Measurements from ENCODE around the gene FAM222A.
"Not testable (repeated sequence)": the region's sequence is repeated elsewhere in the genome, so short reads cannot be mapped to it uniquely, and the experiment has no call there.

Gene FAM222A

GRCh38 chr12:109686523-109686922, 27.1 kb upstream of the FAM222A start:
- H3K27me3 ChIP-seq (ENCODE audit: insufficient read depth, low read depth, severe bottlenecking): no peaks in the 10 kb centered on the region
- no peak overlapping the region for H3K27ac ChIP-seq
- no peaks in the 10 kb centered on the region for H3K36me3 ChIP-seq
- DNase-seq: no peak
- no peaks in the 10 kb centered on the region for H3K9me3 ChIP-seq (ENCODE audit: severe bottlenecking)
- H3K4me3 ChIP-seq (ENCODE audit: low read depth, low read length): no peak overlapping the region
- no peak for TF ChIP-seq CTCF (IDR thresholded peaks at IDR 0.05; ENCODE audit: low read depth, low read length)

- no peak for TF ChIP-seq CTCF (IDR thresholded peaks at IDR 0.05; ENCODE audit: low read depth, low read length)
- no peak for DNase-seq
- Histone ChIP-seq H3K4me3 (ENCODE audit: low read depth, low read length) (no peak overlapping the region), H3K27me3 (ENCODE audit: insufficient read depth, low read depth, severe bottlenecking) (no peaks in the 10 kb centered on the region), H3K9me3 (ENCODE audit: severe bottlenecking) (no peaks in the 10 kb centered on the region), H3K27ac (no peak overlapping the region), H3K36me3 (no peaks in the 10 kb centered on the region)
These were observed 26.4 kb upstream of the FAM222A start for GRCh38 chr12:109687250-109687649.

- TF ChIP-seq CTCF (IDR thresholded peaks at IDR 0.05; ENCODE audit: low read depth, low read length): no peak
- no peak overlapping the region for H3K27ac ChIP-seq
- no peak for DNase-seq
- H3K36me3 ChIP-seq: no peaks in the 10 kb centered on the region
- H3K9me3 ChIP-seq (ENCODE audit: severe bottlenecking): no peaks in the 10 kb centered on the region
- H3K27me3 ChIP-seq (ENCODE audit: insufficient read depth, low read depth, severe bottlenecking): no peaks in the 10 kb centered on the region
- no peak overlapping the region for H3K4me3 ChIP-seq (ENCODE audit: low read depth, low read length)
These were observed 24.2 kb upstream of the FAM222A start for GRCh38 chr12:109689426-109689825.

GRCh38 chr12:109693160-109693559, 20.5 kb upstream of the FAM222A start:
- Histone ChIP-seq H3K27me3 (ENCODE audit: insufficient read depth, low read depth, severe bottlenecking) (no peaks in the 10 kb centered on the region), H3K9me3 (ENCODE audit: severe bottlenecking) (no peaks in the 10 kb centered on the region), H3K36me3 (no peaks in the 10 kb centered on the region), H3K27ac (no peak overlapping the region), H3K4me3 (ENCODE audit: low read depth, low read length) (no peak overlapping the region)
- DNase-seq: no peak
- no peak for TF ChIP-seq CTCF (IDR thresholded peaks at IDR 0.05; ENCODE audit: low read depth, low read length)

GRCh38 chr12:109693653-109694600, 19.7 kb upstream of the FAM222A start:
- peak; percentile 60 for DNase-seq
- H3K9me3 ChIP-seq (ENCODE audit: severe bottlenecking): no peaks in the 10 kb centered on the region
- no peaks in the 10 kb centered on the region for H3K27me3 ChIP-seq (ENCODE audit: insufficient read depth, low read depth, severe bottlenecking)
- no peak for TF ChIP-seq CTCF (IDR thresholded peaks at IDR 0.05; ENCODE audit: low read depth, low read length)
- H3K27ac ChIP-seq: peak overlapping the region; percentile 88
- H3K36me3 ChIP-seq: no peaks in the 10 kb centered on the region
- no peak overlapping the region for H3K4me3 ChIP-seq (ENCODE audit: low read depth, low read length)

GRCh38 chr12:109694629-109695028, 19.0 kb upstream of the FAM222A start:
- DNase-seq; H3K4me3 ChIP-seq (ENCODE audit: low read depth, low read length); H3K27me3 ChIP-seq (ENCODE audit: insufficient read depth, low read depth, severe bottlenecking); H3K9me3 ChIP-seq (ENCODE audit: severe bottlenecking); H3K36me3 ChIP-seq: not testable (repeated sequence)
- H3K27ac ChIP-seq: peak overlapping the region; percentile 88
